ENCODE results near the gene PEMT. TPM values are rescaled to one million over a fixed set of nuclear protein-coding genes. Genes with fewer than 3 reads are reported as not detected.

PEMT gene
- total and polyA plus RNA-seq, 2 donors (not counting 1 experiment from before 2014, with no cell fraction given), result 10.7 to 20.3 TPM

- ChIA-PET CTCF (interaction anchor here (0.6 kb wide), 1 partner anchor 9 kb away, joined by 3 read pairs; no protein-coding TSS in a partner anchor), POLR2A (no interaction called here)
- H3K4me2 ChIP-seq (replicated peaks; ENCODE audit: low read depth, low read length, poor library complexity, severe bottlenecking), result no peak overlapping the region
- 94% methylated on average over 9 of the region's 9 CpGs for WGBS (ENCODE audit: insufficient coverage)
- no peak for TF ChIP-seq CTCF (IDR thresholded peaks at IDR 0.05)
- no peak for TF ChIP-seq EZH2 (IDR thresholded peaks at IDR 0.05; ENCODE audit: borderline replicate concordance, insufficient read depth, low read depth, low read length, poor library complexity, severe bottlenecking)
- Mint-ChIP-seq H3K4me1 (peaks cover 22% of the 10 kb centered on the region), H3K4me3 (no peak overlapping the region), H3K27me3 (no peaks in the 10 kb centered on the region), H3K27ac (no peak overlapping the region), H3K9me3 (ENCODE audit: insufficient read depth) (no peaks in the 10 kb centered on the region)
- H3K4me3 ChIP-seq (ENCODE audit: control extremely low read depth in 1 of 5, extremely low read depth in 1 of 5, insufficient read depth in 1 of 5, low read depth in 2 of 5, low read length in 4 of 5), result no peak overlapping the region
- H3K36me3 ChIP-seq (replicated peaks in 1 of 2; ENCODE audit: control extremely low read depth in 1 of 2, control insufficient read depth in 1 of 2, extremely low read depth in 1 of 2, insufficient read depth in 2 of 2, low read length in 1 of 2), result no peaks in the 10 kb centered on the region
- H4K20me1 ChIP-seq (ENCODE audit: control insufficient read depth, insufficient read depth, low read length, poor library complexity, severe bottlenecking), result no peaks in the 10 kb centered on the region
- H3K4me1 ChIP-seq (ENCODE audit: control insufficient read depth in 2 of 2, insufficient read depth in 2 of 2, low read length in 2 of 2), result peaks cover 2 to 6% of the 10 kb centered on the region in 2 donors
- no peak for ATAC-seq (ENCODE audit: low read depth)
- H3K9me3 ChIP-seq (ENCODE audit: control extremely low read depth in 1 of 3, control insufficient read depth in 2 of 3, insufficient read depth in 1 of 3, low read length in 2 of 3), result no peaks in the 10 kb centered on the region
- no peak overlapping the region for H3K9ac ChIP-seq (ENCODE audit: low read length)
- intact Hi-C loops (cut with micrococcal nuclease), result no loop called here
- H3K27me3 ChIP-seq (replicated peaks in 1 of 4; ENCODE audit: control extremely low read depth in 1 of 4, control insufficient read depth in 3 of 4, insufficient read depth in 4 of 4, low read length in 3 of 4), result no peaks in the 10 kb centered on the region
- no peak overlapping the region for H2AFZ ChIP-seq (ENCODE audit: insufficient read depth, low read depth, low read length, poor library complexity, severe bottlenecking)
- no peak for DNase-seq
- no peaks in the 10 kb centered on the region for H3K79me2 ChIP-seq (ENCODE audit: control insufficient read depth, insufficient read depth, low read length)
- no peak overlapping the region for H3K27ac ChIP-seq (ENCODE audit: low read length in 2 of 2)
These were observed 32.4 kb upstream of the PEMT start for GRCh38 chr17:17623904-17624303.

- ATAC-seq (ENCODE audit: low read depth), result no peak
- no peak for DNase-seq
- ChIA-PET POLR2A (no interaction called here), CTCF (interaction anchor here (0.6 kb wide), 1 partner anchor 519 kb away, joined by 3 read pairs; no protein-coding TSS in a partner anchor)
- Histone ChIP-seq H3K36me3 (replicated peaks in 1 of 2; ENCODE audit: control extremely low read depth in 1 of 2, control insufficient read depth in 1 of 2, extremely low read depth in 1 of 2, insufficient read depth in 2 of 2, low read length in 1 of 2) (no peaks in the 10 kb centered on the region), H3K4me2 (replicated peaks; ENCODE audit: low read depth, low read length, poor library complexity, severe bottlenecking) (no peak overlapping the region), H3K9ac (ENCODE audit: low read length) (no peak overlapping the region), H3K27ac (ENCODE audit: low read length in 2 of 2) (no peak overlapping the region), H3K9me3 (ENCODE audit: control extremely low read depth in 1 of 3, control insufficient read depth in 2 of 3, insufficient read depth in 1 of 3, low read length in 2 of 3) (no peaks in the 10 kb centered on the region), H3K79me2 (ENCODE audit: control insufficient read depth, insufficient read depth, low read length) (no peaks in the 10 kb centered on the region), H2AFZ (ENCODE audit: insufficient read depth, low read depth, low read length, poor library complexity, severe bottlenecking) (no peak overlapping the region), H4K20me1 (ENCODE audit: control insufficient read depth, insufficient read depth, low read length, poor library complexity, severe bottlenecking) (no peaks in the 10 kb centered on the region), H3K27me3 (replicated peaks in 1 of 4; ENCODE audit: control extremely low read depth in 1 of 4, control insufficient read depth in 3 of 4, insufficient read depth in 4 of 4, low read length in 3 of 4) (no peaks in the 10 kb centered on the region), H3K4me3 (ENCODE audit: control extremely low read depth in 1 of 5, extremely low read depth in 1 of 5, insufficient read depth in 1 of 5, low read depth in 2 of 5, low read length in 4 of 5) (no peak overlapping the region), H3K4me1 (ENCODE audit: control insufficient read depth in 2 of 2, insufficient read depth in 2 of 2, low read length in 2 of 2) (no peaks in the 10 kb centered on the region)
- peaks cover 16% of the 10 kb centered on the region for H3K4me1 Mint-ChIP-seq
- WGBS (ENCODE audit: insufficient coverage), result 52% methylated on average over 6 of the region's 6 CpGs
- TF ChIP-seq CTCF (IDR thresholded peaks at IDR 0.05) (no peak), EZH2 (IDR thresholded peaks at IDR 0.05; ENCODE audit: borderline replicate concordance, insufficient read depth, low read depth, low read length, poor library complexity, severe bottlenecking) (no peak)
- H3K27ac Mint-ChIP-seq, result no peak overlapping the region
- intact Hi-C loops (cut with micrococcal nuclease), result no loop called here
- no peaks in the 10 kb centered on the region for H3K9me3 Mint-ChIP-seq (ENCODE audit: insufficient read depth)
- H3K27me3 Mint-ChIP-seq, result no peaks in the 10 kb centered on the region
- no peak overlapping the region for H3K4me3 Mint-ChIP-seq
These were observed 29.7 kb upstream of the PEMT start for GRCh38 chr17:17621254-17621653.
